ENCODE data around the gene SLC9C1.

GRCh38 chr3:112333381-112334317, 39.6 kb upstream of the SLC9C1 start:
- TF ChIP-seq POLR2A (conservative IDR thresholded peaks at IDR 0.05), result no peak
- no peak for TF ChIP-seq RB1 (IDR thresholded peaks at IDR 0.05; ENCODE audit: low read depth)
- no peak for TF ChIP-seq CTCF (IDR thresholded peaks at IDR 0.05 in 2 of 3, conservative IDR thresholded peaks at IDR 0.05 in 1 of 3; ENCODE audit: insufficient read depth in 2 of 3, low read depth in 1 of 3, low read length in 3 of 3)
- no peak for TF ChIP-seq CEBPG (CRISPR knock-in tag; IDR thresholded peaks at IDR 0.05)
- TF ChIP-seq CEBPG (tag; conservative IDR thresholded peaks at IDR 0.05 in 1 of 2, IDR thresholded peaks at IDR 0.05 in 1 of 2), result no peak
- TF ChIP-seq SETDB1 (IDR thresholded peaks at IDR 0.05; ENCODE audit: low read length), result no peak
- no peak for TF ChIP-seq USF2 (CRISPR knock-in tag; IDR thresholded peaks at IDR 0.05)
- no peak for TF ChIP-seq NRF1 (conservative IDR thresholded peaks at IDR 0.05 in 1 of 2, IDR thresholded peaks at IDR 0.05 in 1 of 2)
- no peak for TF ChIP-seq RBM15 (IDR thresholded peaks at IDR 0.05; ENCODE audit: insufficient read depth, low read length)
- no peak for TF ChIP-seq EHMT2 (IDR thresholded peaks at IDR 0.05)
- no peak for TF ChIP-seq HNRNPUL1 (IDR thresholded peaks at IDR 0.05; ENCODE audit: low read length)
